GM12891 (cell line): Measurements from ENCODE around the gene DMD.
A peak's percentile ranks its signal among the peaks of the same experiment; 100 is the strongest.

Experiments used
- DNase-seq: peaks from one replicate; pipeline ENCODE4 v3.0.0; 2011; ENCODE audit warnings: low spot score; ENCODE audit not compliant: insufficient read length
- FAIRE-seq: peaks from 2 replicates; lab custom pipeline; 2011; peaks lifted over from hg19 to GRCh38; lab: Jason Lieb, UNC
- PAX5 ChIP-seq: IDR thresholded peaks from 2 replicates; pipeline ENCODE4 v1.6.1; 2011; ENCODE audit warnings: low read length, moderate library complexity, mild to moderate bottlenecking; ENCODE audit not compliant: insufficient read depth, severe bottlenecking
- POLR2A ChIP-seq: IDR thresholded peaks from 2 replicates; pipeline ENCODE4 v1.6.1; 2011; ENCODE audit warnings: low read depth, low read length, control low read depth
- POLR2AphosphoS5 ChIP-seq: IDR thresholded peaks from 2 replicates; pipeline ENCODE4 v1.6.1; 2011; ENCODE audit warnings: low read depth, low read length, control low read depth
- POU2F2 ChIP-seq: IDR thresholded peaks from 2 replicates; pipeline ENCODE4 v1.6.1; 2011; ENCODE audit warnings: low read depth, mild to moderate bottlenecking, control low read depth, low read length, moderate library complexity
- SPI1 ChIP-seq: IDR thresholded peaks from 2 replicates; pipeline ENCODE4 v1.6.1; 2011; ENCODE audit warnings: low read depth, low read length, control low read depth
- TAF1 ChIP-seq: IDR thresholded peaks from 2 replicates; pipeline ENCODE4 v1.6.1; 2011; ENCODE audit warnings: low read depth, low read length, control low read depth

The DMD gene

DNA sequence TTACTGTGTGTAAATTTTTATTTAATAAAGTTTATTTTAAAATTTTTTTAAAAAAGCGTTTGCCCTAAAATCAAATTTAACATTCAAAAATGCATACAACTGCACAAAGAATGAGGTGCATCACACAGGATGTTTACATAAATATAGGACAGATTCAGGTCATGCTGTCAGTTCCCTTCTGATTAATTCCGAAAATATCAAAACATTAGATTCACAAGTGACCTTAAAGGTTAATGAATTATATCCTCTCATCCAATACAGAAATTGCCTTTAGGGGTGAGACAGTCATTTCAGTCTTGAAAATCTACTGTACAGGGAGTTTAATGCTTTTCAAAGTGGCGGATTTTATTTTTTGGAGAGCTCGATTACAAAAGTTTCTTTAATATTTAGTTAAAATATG is 1930.8 kb downstream of the DMD start:
- no peak for FAIRE-seq
- DNase-seq: no peak
- TF ChIP-seq TAF1: no peak
- TF ChIP-seq POLR2A: no peak
- TF ChIP-seq SPI1: no peak
- TF ChIP-seq PAX5: no peak
- no peak for TF ChIP-seq POU2F2
- TF ChIP-seq POLR2AphosphoS5: no peak

DNA sequence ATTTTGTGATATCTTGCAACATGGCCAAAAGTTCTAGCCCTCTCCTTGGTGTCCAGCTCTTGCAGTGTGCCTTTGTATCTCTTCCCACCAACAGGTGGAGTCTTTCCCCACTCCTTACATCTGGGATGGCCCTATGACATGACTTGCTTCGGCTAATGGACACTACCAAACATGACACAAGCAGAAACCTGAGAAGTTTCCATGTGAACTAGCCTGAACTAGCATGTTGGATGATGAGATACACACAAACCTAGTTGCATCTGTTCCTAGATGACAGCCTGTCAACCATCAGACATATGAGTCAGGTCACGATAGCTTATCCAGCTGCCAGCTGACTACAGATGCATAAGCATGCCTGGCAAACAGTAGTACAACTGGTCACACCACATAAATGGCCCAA is 1932.0 kb downstream of the DMD start:
- DNase-seq (no peak), FAIRE-seq (peak; percentile 77)

DNA sequence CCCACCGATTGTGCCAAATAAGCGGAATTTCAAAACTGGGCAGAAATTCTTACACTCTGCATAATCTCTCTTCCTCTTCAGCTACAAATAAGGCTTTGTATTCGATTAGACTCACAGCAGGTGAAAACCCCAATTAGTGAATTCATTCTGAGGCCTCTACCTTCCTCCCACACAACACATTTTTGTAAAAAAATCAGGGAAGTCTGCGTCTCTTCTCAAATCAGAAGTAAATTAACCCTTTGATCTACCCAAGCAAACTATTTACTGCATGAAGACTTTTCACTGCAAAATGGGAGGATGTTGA is 1938.9 kb downstream of the DMD start:
- DNase-seq (no peak), FAIRE-seq (no peak)
- no peak for TF ChIP-seq POU2F2
- TF ChIP-seq POLR2AphosphoS5: no peak
- no peak for TF ChIP-seq PAX5
- TF ChIP-seq SPI1: peak; percentile 29; the same call in 1 of the 2 replicates

More for the DNA sequence above, 1932.0 kb downstream of the DMD start:
- TF ChIP-seq TAF1 (no peak), SPI1 (no peak), POLR2A (no peak), PAX5 (no peak), POU2F2 (no peak), POLR2AphosphoS5 (no peak)

DNA sequence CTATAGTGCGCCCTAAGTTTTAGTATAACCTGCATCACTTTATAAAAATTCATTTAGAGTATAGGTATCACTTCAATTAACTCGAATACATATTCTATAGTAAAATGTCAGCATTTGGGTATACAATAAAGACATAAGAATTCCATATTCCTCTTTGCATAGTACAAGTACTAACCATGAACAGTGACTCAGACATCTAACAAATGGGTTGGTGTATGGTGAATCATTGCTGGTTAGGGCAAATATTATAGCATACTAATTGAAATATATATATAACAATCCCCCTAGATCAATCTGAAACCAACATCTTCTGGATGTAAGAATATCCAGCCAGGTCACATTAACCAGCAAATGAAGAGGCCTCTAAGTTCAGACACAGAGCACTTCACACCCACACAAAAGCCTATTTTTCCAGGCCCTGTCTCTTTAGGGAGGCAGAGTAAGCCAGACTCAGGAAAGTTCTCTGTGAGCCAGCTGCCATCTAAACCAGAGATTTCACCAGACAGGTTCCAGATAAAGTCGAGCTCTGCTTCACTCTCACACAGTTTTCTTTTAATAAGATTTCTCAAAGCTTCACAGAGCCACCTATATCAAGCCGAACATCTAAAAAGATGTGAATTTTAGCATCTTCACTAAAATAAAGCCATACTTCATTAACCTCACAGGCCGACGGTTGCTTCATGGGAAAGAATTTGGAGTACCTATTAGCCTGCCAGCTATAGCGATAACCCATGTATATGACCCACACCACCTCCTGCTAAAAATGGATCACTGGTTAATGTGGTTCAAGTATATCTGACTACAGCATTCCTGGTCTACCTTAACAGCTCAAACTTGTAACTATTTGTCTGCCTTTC is 1939.5 kb downstream of the DMD start:
- FAIRE-seq (peak; percentile 54), DNase-seq (no peak)
- no peak for TF ChIP-seq POLR2A
- TF ChIP-seq TAF1: no peak
- no peak for TF ChIP-seq POU2F2
- no peak for TF ChIP-seq PAX5
- TF ChIP-seq SPI1: no peak
- TF ChIP-seq POLR2AphosphoS5: no peak

DNA sequence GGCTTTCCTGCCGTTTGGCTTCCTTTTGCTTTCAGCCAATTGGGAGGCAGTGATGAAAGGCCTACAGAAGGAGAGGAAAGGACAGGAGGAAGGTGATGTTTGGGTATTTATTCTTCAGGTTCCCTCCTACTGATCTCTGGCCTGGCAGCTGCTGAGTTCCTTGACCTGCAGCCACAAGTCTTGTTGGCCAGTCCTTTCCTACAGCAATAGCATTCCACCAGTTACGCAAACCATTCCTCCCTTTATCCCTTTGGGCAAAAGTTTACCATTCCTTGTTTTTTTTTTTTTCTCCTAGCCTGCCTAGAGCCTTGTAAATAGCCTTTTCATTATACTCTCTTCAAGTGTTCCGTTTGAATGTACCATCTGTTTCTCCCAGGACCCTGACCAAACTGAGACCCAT is 1941.4 kb downstream of the DMD start:
- FAIRE-seq: no peak
- TF ChIP-seq SPI1: no peak
- TF ChIP-seq POLR2AphosphoS5: no peak
- no peak for TF ChIP-seq PAX5
- no peak for TF ChIP-seq POU2F2
- no peak for TF ChIP-seq TAF1
- TF ChIP-seq POLR2A: no peak
- no peak for DNase-seq

DNA sequence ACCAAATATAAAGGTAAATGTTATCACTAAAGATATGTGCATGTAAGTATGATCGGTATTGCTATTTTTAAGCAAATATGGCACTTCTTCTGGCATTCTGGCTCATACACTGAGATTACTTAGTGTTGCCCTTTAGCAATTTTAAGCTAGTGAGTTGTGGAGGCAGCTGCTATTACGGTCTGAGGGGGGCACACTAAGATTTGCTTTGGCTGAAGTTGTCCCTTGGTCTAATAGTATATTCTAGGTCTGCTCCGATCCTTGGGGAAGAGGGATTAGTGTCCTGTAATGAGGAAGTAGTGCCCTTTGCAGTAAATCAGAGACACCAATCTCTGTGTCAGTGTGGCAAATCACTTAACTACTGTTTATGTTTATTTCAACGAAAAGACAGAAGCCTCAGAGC is 1943.0 kb downstream of the DMD start:
- DNase-seq: no peak
- no peak for FAIRE-seq

DNA sequence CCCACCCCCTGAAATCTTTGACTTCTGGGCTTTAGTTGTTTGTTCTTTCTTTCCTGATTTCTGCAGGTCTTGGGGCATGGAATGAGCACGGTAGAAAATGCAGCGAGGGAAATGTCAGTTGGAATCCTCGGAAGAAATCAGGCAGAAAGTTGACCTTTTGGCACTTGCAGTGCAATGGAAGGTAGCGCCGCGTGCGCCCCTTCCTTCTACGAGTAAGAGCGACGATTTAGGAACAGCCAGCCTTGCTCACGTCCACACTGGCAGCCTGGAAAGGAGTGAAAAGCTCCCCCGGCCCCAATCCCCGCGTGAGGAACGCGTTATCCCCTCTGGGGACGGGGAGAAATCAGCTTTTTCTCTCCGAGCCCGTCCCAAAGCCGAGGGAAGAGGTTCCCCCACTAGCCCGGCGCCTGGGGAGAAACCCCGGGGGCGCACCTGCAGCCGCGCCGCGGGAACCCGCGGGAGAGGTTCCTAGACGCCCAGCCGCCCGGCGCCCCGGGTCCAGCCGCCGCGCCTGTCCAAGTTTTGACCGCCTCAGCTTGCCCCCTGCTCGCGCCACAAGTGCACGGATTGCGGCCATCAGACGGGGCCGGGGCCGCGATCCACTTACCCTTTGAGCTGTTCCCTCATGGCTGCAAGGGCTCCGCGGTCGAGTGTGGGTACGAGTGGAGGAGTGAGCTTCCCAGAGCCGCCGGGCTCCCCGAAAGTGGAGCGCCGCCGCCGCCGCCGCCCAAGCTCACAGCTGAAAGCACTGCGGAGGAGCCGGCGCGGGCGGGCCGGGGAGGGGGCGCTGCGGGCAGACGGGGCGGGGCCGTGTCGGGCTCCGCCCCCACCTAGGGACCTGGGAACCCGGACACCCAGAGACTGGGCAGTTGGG is 1944.9 kb downstream of the DMD start:
- TF ChIP-seq PAX5 (no peak), POLR2AphosphoS5 (no peak), POLR2A (no peak), TAF1 (no peak), SPI1 (no peak), POU2F2 (no peak)
- FAIRE-seq (no peak), DNase-seq (peak; percentile 53)

More for the DNA sequence above, 1943.0 kb downstream of the DMD start:
- TF ChIP-seq POLR2A (no peak), SPI1 (no peak), TAF1 (no peak), POU2F2 (no peak), PAX5 (no peak), POLR2AphosphoS5 (no peak)

DNA sequence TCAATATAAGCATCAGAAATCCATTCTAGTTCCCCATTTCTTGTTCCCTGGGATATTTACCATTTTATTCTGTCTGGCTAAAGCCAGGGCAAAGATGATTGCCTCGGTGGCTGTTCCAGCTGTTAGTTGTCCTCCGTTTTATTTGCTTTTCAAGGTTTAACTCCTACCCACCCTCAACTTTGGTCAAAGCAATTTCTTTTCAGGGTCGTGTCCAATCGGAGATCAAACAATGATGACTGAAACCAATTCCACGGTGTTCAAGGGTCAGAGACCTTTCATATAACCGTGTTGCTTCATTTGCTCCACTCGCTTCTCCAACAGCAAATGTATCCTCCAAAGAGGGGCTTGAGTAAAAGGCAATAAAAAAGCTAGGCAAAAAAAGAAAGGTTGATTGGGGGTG is 1946.0 kb downstream of the DMD start:
- no peak for TF ChIP-seq POLR2A
- TF ChIP-seq SPI1: no peak
- TF ChIP-seq POLR2AphosphoS5: no peak
- TF ChIP-seq TAF1: no peak
- TF ChIP-seq PAX5: no peak
- TF ChIP-seq POU2F2: no peak
- DNase-seq: no peak
- FAIRE-seq: no peak

DNA sequence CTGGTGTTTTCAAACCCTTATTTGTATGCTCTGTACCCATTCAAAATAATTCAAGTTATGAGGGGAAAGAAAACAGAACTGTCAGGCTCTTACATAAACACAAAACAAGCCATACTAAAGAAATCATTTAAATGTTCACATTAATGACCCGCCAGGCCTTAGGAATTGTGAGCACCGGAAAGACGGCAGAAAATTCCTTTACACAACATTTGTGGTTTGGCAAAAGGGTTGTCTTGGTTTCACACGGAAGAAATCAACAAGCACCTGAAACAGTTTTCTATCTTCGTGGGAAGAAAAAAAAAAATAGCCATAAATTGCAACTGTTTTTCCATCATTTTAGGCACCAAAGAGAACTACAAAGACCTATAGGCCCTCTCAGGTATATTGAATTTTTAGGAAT is 1951.0 kb downstream of the DMD start:
- TF ChIP-seq TAF1 (no peak), POLR2AphosphoS5 (no peak), POLR2A (no peak), PAX5 (no peak), POU2F2 (no peak), SPI1 (no peak)
- DNase-seq: no peak
- FAIRE-seq: no peak

DNA sequence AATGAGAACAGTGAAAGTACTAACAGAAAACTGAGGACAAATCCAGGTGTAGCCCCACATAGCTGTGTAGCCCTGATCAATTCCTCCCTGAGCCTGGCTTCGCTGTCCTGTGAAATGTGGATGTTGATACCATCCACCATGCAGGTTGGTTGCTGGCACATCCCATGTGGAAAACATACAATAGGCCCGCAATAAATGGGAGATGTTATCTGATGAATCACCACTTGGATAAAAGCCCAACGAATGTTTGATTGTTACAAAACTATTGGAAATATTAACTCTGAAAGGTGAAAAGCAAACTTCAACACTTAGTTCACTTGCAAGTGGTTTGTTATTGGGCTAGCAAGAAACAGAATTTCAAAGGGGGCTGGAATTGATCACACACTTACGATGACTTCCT is 1953.2 kb downstream of the DMD start:
- FAIRE-seq: peak; percentile 66
- TF ChIP-seq POLR2A: no peak
- TF ChIP-seq SPI1: no peak
- no peak for TF ChIP-seq PAX5
- no peak for TF ChIP-seq TAF1
- no peak for DNase-seq
